Muscle of back (tissue), 11 donors: Measurements from ENCODE around the gene WDFY3. TPM values are rescaled to one million over a fixed set of nuclear protein-coding genes. Genes with fewer than 3 reads are reported as not detected.
"Not testable (repeated sequence)": the region's sequence is repeated elsewhere in the genome, so short reads cannot be mapped to it uniquely, and the experiment has no call there.

Experiments used
- DNase-seq, 3 donors: peaks; one replicate each; pipeline versions ENCODE4 v3.0.0 to v3.0.0-alpha.2; 2013
- polyA plus RNA-seq, 10 donors: library from polyadenylated mRNA; unstranded; fragments of 120-200 nt; gene quantifications; one replicate each; pipeline ENCODE4 v1.2.1, GENCODE V29; 2013; ENCODE audit not compliant: insufficient read length in 10 of 10

The WDFY3 gene
- polyA plus RNA-seq, 10 donors = 17.1 to 25.0 (median 22.3) TPM

GRCh38 chr4:84719115-84719514, 247.4 kb downstream of the WDFY3 start:
- DNase-seq = peak in 2 of 3 donors; percentile 4 to 23

- peak in 2 of 3 donors; percentile 10 to 22 for DNase-seq
Measured at GRCh38 chr4:84718699-84719098, 247.8 kb downstream of the WDFY3 start.

- DNase-seq = no peak
Measured at GRCh38 chr4:84710548-84710947, 255.9 kb downstream of the WDFY3 start.

GRCh38 chr4:84708406-84709135, 257.9 kb downstream of the WDFY3 start:
- DNase-seq = no peak

GRCh38 chr4:84706286-84706685, 260.2 kb downstream of the WDFY3 start:
- DNase-seq = no peak

- no peak for DNase-seq
Measured at GRCh38 chr4:84699001-84699671, 267.4 kb downstream of the WDFY3 start.

- no peak for DNase-seq
Measured at GRCh38 chr4:84697615-84698201, 268.8 kb downstream of the WDFY3 start.

GRCh38 chr4:84697159-84697558, 269.3 kb downstream of the WDFY3 start:
- DNase-seq = no peak

- no peak for DNase-seq
Measured at GRCh38 chr4:84691800-84692199, 274.7 kb downstream of the WDFY3 start.

GRCh38 chr4:84691170-84691691, 275.3 kb downstream of the WDFY3 start:
- DNase-seq = peak in 1 of 3 donors; percentile 89

GRCh38 chr4:84690481-84690880, 276.0 kb downstream of the WDFY3 start:
- DNase-seq = no peak

GRCh38 chr4:84689197-84689596, 277.3 kb downstream of the WDFY3 start:
- DNase-seq = no peak

GRCh38 chr4:84688605-84689004, 277.9 kb downstream of the WDFY3 start:
- DNase-seq = no peak

- DNase-seq = no peak
Measured at GRCh38 chr4:84685105-84685504, 281.4 kb downstream of the WDFY3 start.

GRCh38 chr4:84684361-84684760, 282.1 kb downstream of the WDFY3 start:
- DNase-seq = no peak

GRCh38 chr4:84683064-84683850, 283.2 kb downstream of the WDFY3 start:
- no peak for DNase-seq

- DNase-seq = not testable (repeated sequence)
Measured at GRCh38 chr4:84682661-84683060, 283.8 kb downstream of the WDFY3 start.

- DNase-seq = peak in 1 of 3 donors; percentile 49
Measured at GRCh38 chr4:84681486-84682274, 284.8 kb downstream of the WDFY3 start.

GRCh38 chr4:84680956-84681355, 285.5 kb downstream of the WDFY3 start:
- no peak for DNase-seq

- DNase-seq = no peak
Measured at GRCh38 chr4:84678976-84679744, 287.3 kb downstream of the WDFY3 start.
